Rectal smooth muscle tissue (tissue), 1 donor: ENCODE measurements around the gene L3MBTL2.
"Not testable (repeated sequence)": the region's sequence is repeated elsewhere in the genome, so short reads cannot be mapped to it uniquely, and the experiment has no call there.

Source experiments
- H3K27ac ChIP-seq: one replicate; pipeline ENCODE4 v1.7.0; 2013; ENCODE audit warnings: low read depth, low read length, inconsistent platforms
- H3K27me3 ChIP-seq: one replicate; pipeline ENCODE4 v1.7.0; 2013; ENCODE audit warnings: low read length; ENCODE audit not compliant: control insufficient read depth, insufficient read depth
- H3K36me3 ChIP-seq: one replicate; pipeline ENCODE4 v1.7.0; 2013; ENCODE audit warnings: low read length; ENCODE audit not compliant: control insufficient read depth, insufficient read depth
- H3K4me1 ChIP-seq: one replicate; pipeline ENCODE4 v1.7.0; 2013; ENCODE audit warnings: low read length; ENCODE audit not compliant: control insufficient read depth, insufficient read depth
- H3K4me3 ChIP-seq: one replicate; pipeline ENCODE4 v1.7.0; 2013; ENCODE audit warnings: low read length
- H3K9ac ChIP-seq: one replicate; pipeline ENCODE4 v1.7.0; 2013; ENCODE audit warnings: low read length

The L3MBTL2 gene

GRCh38 chr22:41204992-41205900 is at the start of gene L3MBTL2:
Gene L3MBTL2, plus strand, starts transcription at chr22:41205312. Its CDS starts 51 bp downstream, at chr22:41205363.
- H3K4me1 ChIP-seq: peaks cover 2% of the 10 kb centered on the region
- peak within 1 kb of the TSS; percentile 100 for H3K4me3 ChIP-seq
- H3K36me3 ChIP-seq: peaks cover 2% of the 10 kb centered on the region
- H3K9ac ChIP-seq: peak within 1 kb of the TSS; percentile 82
- H3K27me3 ChIP-seq: no peaks in the 10 kb centered on the region
- peak within 1 kb of the TSS; percentile 80 for H3K27ac ChIP-seq

- Histone ChIP-seq H3K9ac (no peak overlapping the region), H3K27ac (no peak overlapping the region), H3K4me1 (no peaks in the 10 kb centered on the region), H3K4me3 (no peak overlapping the region), H3K36me3 (peaks cover 56% of the 10 kb centered on the region), H3K27me3 (no peaks in the 10 kb centered on the region)
These were observed 48.0 kb upstream of the L3MBTL2 start for GRCh38 chr22:41157083-41157482.

GRCh38 chr22:41169157-41169556 is 36.0 kb upstream of the L3MBTL2 start:
- H3K27me3 ChIP-seq: no peaks in the 10 kb centered on the region
- no peaks in the 10 kb centered on the region for H3K4me1 ChIP-seq
- H3K4me3 ChIP-seq: no peak overlapping the region
- peaks cover 39% of the 10 kb centered on the region for H3K36me3 ChIP-seq
- H3K27ac ChIP-seq: no peak overlapping the region
- H3K9ac ChIP-seq: no peak overlapping the region

- Histone ChIP-seq H3K27ac (no peak overlapping the region), H3K4me1 (no peaks in the 10 kb centered on the region), H3K27me3 (no peaks in the 10 kb centered on the region), H3K9ac (no peak overlapping the region), H3K4me3 (no peak overlapping the region), H3K36me3 (peaks cover 41% of the 10 kb centered on the region)
These were observed 33.1 kb upstream of the L3MBTL2 start for GRCh38 chr22:41171996-41172395.

GRCh38 chr22:41175546-41175945 is 29.6 kb upstream of the L3MBTL2 start:
- Histone ChIP-seq H3K36me3 (peaks cover 42% of the 10 kb centered on the region), H3K4me1 (no peaks in the 10 kb centered on the region), H3K4me3 (no peak overlapping the region), H3K27me3 (no peaks in the 10 kb centered on the region), H3K27ac (no peak overlapping the region), H3K9ac (no peak overlapping the region)

GRCh38 chr22:41177040-41177621 is 28.0 kb upstream of the L3MBTL2 start:
- H3K9ac ChIP-seq: no peak overlapping the region
- H3K36me3 ChIP-seq: peaks cover 42% of the 10 kb centered on the region
- H3K27ac ChIP-seq: no peak overlapping the region
- H3K4me3 ChIP-seq: no peak overlapping the region
- no peaks in the 10 kb centered on the region for H3K27me3 ChIP-seq
- no peaks in the 10 kb centered on the region for H3K4me1 ChIP-seq

GRCh38 chr22:41177622-41178424 is 27.3 kb upstream of the L3MBTL2 start:
- H3K4me3 ChIP-seq: no peak overlapping the region
- H3K9ac ChIP-seq: no peak overlapping the region
- H3K27me3 ChIP-seq: no peaks in the 10 kb centered on the region
- no peaks in the 10 kb centered on the region for H3K4me1 ChIP-seq
- no peak overlapping the region for H3K27ac ChIP-seq
- H3K36me3 ChIP-seq: peaks cover 41% of the 10 kb centered on the region

- H3K36me3 ChIP-seq: peaks cover 38% of the 10 kb centered on the region
- H3K4me3 ChIP-seq: no peak overlapping the region
- H3K9ac ChIP-seq: no peak overlapping the region
- no peak overlapping the region for H3K27ac ChIP-seq
- no peaks in the 10 kb centered on the region for H3K27me3 ChIP-seq
- H3K4me1 ChIP-seq: no peaks in the 10 kb centered on the region
These were observed 26.6 kb upstream of the L3MBTL2 start for GRCh38 chr22:41178425-41178975.

GRCh38 chr22:41180362-41180761 is 24.8 kb upstream of the L3MBTL2 start:
- H3K27me3 ChIP-seq, H3K9ac ChIP-seq, H3K27ac ChIP-seq, H3K4me3 ChIP-seq, H3K4me1 ChIP-seq: not testable (repeated sequence)
- H3K36me3 ChIP-seq: peaks cover 29% of the 10 kb centered on the region

- no peaks in the 10 kb centered on the region for H3K27me3 ChIP-seq
- H3K9ac ChIP-seq: no peak overlapping the region
- no peaks in the 10 kb centered on the region for H3K4me1 ChIP-seq
- H3K27ac ChIP-seq: no peak overlapping the region
- H3K4me3 ChIP-seq: no peak overlapping the region
- H3K36me3 ChIP-seq: peaks cover 29% of the 10 kb centered on the region
These were observed 24.2 kb upstream of the L3MBTL2 start for GRCh38 chr22:41180926-41181325.

GRCh38 chr22:41181349-41182241 is 23.5 kb upstream of the L3MBTL2 start:
- peaks cover 24% of the 10 kb centered on the region for H3K36me3 ChIP-seq
- no peaks in the 10 kb centered on the region for H3K4me1 ChIP-seq
- H3K9ac ChIP-seq: no peak overlapping the region
- H3K4me3 ChIP-seq: no peak overlapping the region
- H3K27ac ChIP-seq: no peak overlapping the region
- no peaks in the 10 kb centered on the region for H3K27me3 ChIP-seq
